Bronchial epithelial cell (primary cell): ENCODE measurements around the gene MAPKAPK2. TPM values are rescaled to one million over a fixed set of nuclear protein-coding genes. Genes with fewer than 3 reads are reported as not detected.

Experiments used
- DNase-seq: peaks from one replicate; pipeline ENCODE4 v3.0.0-alpha.2; 2010; ENCODE audit warnings: low read depth
- FAIRE-seq: peaks from 2 replicates; lab custom pipeline; 2011; peaks lifted over from hg19 to GRCh38; lab: Jason Lieb, UNC
- H3K27me3 ChIP-seq: 2 replicates; pipeline ENCODE4 v1.5.1; 2011; ENCODE audit warnings: low read length; ENCODE audit not compliant: control insufficient read depth, insufficient read depth
- H3K36me3 ChIP-seq: 2 replicates; pipeline ENCODE4 v1.5.1; 2011; ENCODE audit warnings: low read length; ENCODE audit not compliant: control insufficient read depth, insufficient read depth
- H3K4me3 ChIP-seq: 2 replicates; pipeline ENCODE4 v1.5.1; 2011; ENCODE audit warnings: mild to moderate bottlenecking, low read depth, low read length, control low read depth
- CTCF ChIP-seq: IDR thresholded peaks from 2 replicates; pipeline ENCODE4 v1.5.1; 2011; ENCODE audit warnings: mild to moderate bottlenecking, moderate library complexity, low read length, control low read depth, inconsistent platforms; ENCODE audit not compliant: insufficient read depth, severe bottlenecking
- total RNA-seq: library from RNA; depleted of rRNA; stranded (reverse); fragments of >200 nt; gene quantifications from 2 replicates; pipeline ENCODE4 v1.2.1, GENCODE V29; 2014

The MAPKAPK2 gene
- total RNA-seq, 1 donor from 2014 or later, result 23.2 TPM

DNA sequence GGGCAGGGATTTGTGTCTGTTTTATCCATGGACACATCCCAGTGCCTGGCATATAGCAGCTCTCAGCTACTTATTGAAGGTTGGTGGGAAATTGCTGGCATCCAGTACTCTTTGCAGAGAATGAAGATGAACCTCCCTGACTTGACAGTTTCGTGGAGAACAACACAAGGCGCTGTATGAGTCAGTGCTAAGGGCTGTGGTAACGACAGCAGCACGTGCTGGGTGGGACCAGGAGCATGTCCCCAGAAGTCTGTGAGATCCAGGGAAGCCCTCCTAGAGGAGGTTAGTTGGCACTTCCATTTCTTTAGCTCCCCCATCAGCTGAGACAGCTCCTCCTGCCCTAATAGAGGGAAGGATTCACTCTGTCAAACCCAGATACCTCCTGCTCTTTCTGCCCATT lies 60.0 kb downstream of the MAPKAPK2 start:
- H3K27me3 ChIP-seq, result no peaks in the 10 kb centered on the region
- TF ChIP-seq CTCF, result no peak
- H3K4me3 ChIP-seq, result no peak overlapping the region
- no peak for DNase-seq
- H3K36me3 ChIP-seq, result no peaks in the 10 kb centered on the region
- no peak for FAIRE-seq

DNA sequence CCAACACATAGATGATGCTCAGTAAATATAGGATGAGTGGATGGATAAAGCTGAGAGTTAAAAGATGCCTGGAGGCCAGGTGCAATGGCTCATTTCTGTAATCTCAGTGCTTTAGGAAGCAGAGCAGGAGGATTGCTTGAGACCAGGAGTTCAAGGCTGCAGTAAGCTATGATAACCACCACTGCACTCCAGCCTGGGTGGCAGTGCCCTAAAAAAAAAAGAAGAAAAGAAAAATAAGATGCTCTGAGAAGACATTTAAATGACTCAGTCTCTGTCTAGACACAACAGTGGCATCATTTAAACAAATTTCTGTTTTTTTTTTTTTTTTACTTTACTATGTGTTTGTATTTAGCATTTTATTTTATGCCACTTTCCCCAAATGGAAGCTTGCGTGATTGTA lies 60.6 kb downstream of the MAPKAPK2 start:
- H3K36me3 ChIP-seq, result no peaks in the 10 kb centered on the region
- no peak overlapping the region for H3K4me3 ChIP-seq
- FAIRE-seq (no peak), DNase-seq (no peak)
- no peak for TF ChIP-seq CTCF
- no peaks in the 10 kb centered on the region for H3K27me3 ChIP-seq

DNA sequence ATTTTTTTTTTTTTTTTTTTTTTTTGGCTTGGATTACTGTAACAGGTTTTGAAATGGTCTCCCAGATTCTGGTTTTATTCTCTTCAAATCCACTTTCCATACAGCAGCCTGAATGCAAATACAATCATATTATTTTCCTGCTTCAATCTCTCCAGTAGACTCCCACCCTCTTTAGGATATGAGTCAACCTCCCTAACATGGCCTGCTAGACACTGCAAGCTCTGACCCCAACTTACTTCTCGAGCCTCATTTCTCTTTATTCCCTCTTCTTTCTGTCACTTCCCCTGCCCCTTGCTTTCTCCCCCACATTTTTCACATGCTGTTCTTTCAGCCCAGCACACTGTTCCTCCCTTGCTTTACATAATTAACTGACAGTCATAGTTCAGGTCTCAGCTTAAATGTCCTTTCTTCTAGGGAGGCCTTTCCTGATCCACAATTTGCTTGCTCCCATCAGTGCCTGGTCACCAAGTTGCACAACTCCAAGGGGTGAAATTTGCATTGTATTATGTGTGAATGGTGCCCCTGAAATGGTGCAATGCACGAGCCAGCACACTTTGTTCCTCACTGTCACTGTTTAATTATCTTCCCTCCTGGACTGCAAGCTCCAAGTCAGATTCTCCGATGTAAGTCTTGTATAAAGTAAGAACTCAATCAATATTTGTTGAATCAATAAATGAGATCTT lies 63.8 kb downstream of the MAPKAPK2 start:
- H3K4me3 ChIP-seq, result no peak overlapping the region
- TF ChIP-seq CTCF, result no peak
- H3K27me3 ChIP-seq, result no peaks in the 10 kb centered on the region
- no peak for DNase-seq
- no peaks in the 10 kb centered on the region for H3K36me3 ChIP-seq
- FAIRE-seq, result no peak

- Histone ChIP-seq H3K36me3 (no peaks in the 10 kb centered on the region), H3K27me3 (no peaks in the 10 kb centered on the region), H3K4me3 (no peak overlapping the region)
- TF ChIP-seq CTCF, result no peak
- DNase-seq (no peak), FAIRE-seq (no peak)
Observed at GRCh38 chr1:206751891-206752290, 67.2 kb downstream of the MAPKAPK2 start.

DNA sequence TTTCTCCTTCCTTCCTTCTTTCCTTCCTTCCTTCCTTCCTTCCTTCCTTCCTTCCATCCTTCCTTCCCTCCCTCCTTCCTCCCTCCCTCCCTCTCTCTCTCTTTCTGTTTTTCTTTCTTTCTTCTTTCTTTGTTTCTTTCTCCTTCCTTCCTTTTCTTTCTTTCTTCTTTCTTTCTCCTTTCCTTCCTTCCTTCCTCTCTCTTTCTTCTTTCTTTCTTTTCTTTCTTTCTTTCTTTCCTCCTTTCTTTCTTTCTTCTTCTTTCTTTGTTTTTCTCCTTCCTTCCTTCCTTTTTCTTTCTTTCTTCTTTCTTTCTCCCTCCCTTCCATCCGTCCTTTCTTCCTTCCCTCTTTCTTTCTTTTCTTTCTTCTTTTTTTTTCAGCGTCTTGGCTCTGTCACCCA lies 67.8 kb downstream of the MAPKAPK2 start:
- Histone ChIP-seq H3K36me3 (no peaks in the 10 kb centered on the region), H3K4me3 (no peak overlapping the region), H3K27me3 (no peaks in the 10 kb centered on the region)
- no peak for TF ChIP-seq CTCF
- DNase-seq (no peak), FAIRE-seq (no peak)

- Histone ChIP-seq H3K27me3 (no peaks in the 10 kb centered on the region), H3K4me3 (no peak overlapping the region), H3K36me3 (no peaks in the 10 kb centered on the region)
- FAIRE-seq, result no peak
- DNase-seq, result peak; percentile 31
- no peak for TF ChIP-seq CTCF
Observed at GRCh38 chr1:206753141-206753540, 68.4 kb downstream of the MAPKAPK2 start.
